HG02884 (cell line): Measurements from ENCODE around the gene DDAH2.

ENCODE experiments used
- ATAC-seq: cut with Tn5 transposase; IDR thresholded peaks from one replicate; pipeline ENCODE4 v1.9.1; 2021; ENCODE audit warnings: mild to moderate bottlenecking, moderate library complexity; ENCODE audit not compliant: unreplicated experiment

The DDAH2 gene

GRCh38 chr6:31691564-31692108, 37.5 kb downstream of the DDAH2 start:
- ATAC-seq, result no peak

GRCh38 chr6:31691078-31691463, 38.0 kb downstream of the DDAH2 start:
- no peak for ATAC-seq

GRCh38 chr6:31690231-31691077, 38.6 kb downstream of the DDAH2 start:
- ATAC-seq, result no peak

- ATAC-seq, result no peak
Observed at GRCh38 chr6:31689249-31690110, 39.6 kb downstream of the DDAH2 start.

GRCh38 chr6:31687860-31688693, 41.0 kb downstream of the DDAH2 start:
- no peak for ATAC-seq

GRCh38 chr6:31687321-31687720, 41.8 kb downstream of the DDAH2 start:
- no peak for ATAC-seq

GRCh38 chr6:31686483-31686882, 42.6 kb downstream of the DDAH2 start:
- no peak for ATAC-seq

- ATAC-seq, result no peak
Observed at GRCh38 chr6:31683591-31683990, 45.5 kb downstream of the DDAH2 start.

GRCh38 chr6:31681135-31681671, 47.9 kb downstream of the DDAH2 start:
- ATAC-seq, result no peak

- no peak for ATAC-seq
Observed at GRCh38 chr6:31680226-31681134, 48.6 kb downstream of the DDAH2 start, which contains the start of gene LY6G5C. Gene LY6G5C, minus strand, starts transcription at chr6:31681067. Its CDS starts 694 bp downstream, at chr6:31680373.

- ATAC-seq, result no peak
Observed at GRCh38 chr6:31677955-31678354, 51.1 kb downstream of the DDAH2 start.
